Hepatocyte (in vitro differentiated cells): ENCODE data around the gene DSPP. TPM values are rescaled to one million over a fixed set of nuclear protein-coding genes. Genes with fewer than 3 reads are reported as not detected.

Source experiments
- DNase-seq: peaks from one replicate; pipeline ENCODE4 v3.0.0-alpha.2; 2016; ENCODE audit warnings: low spot score
- H2AFZ ChIP-seq: fragments of 200-600 bp; sonication (generic); 2 replicates; pipeline ENCODE4 v1.6.0; 2016; ENCODE audit warnings: antibody characterized with exemption, mild to moderate bottlenecking
- H3K27ac ChIP-seq: fragments of 200-600 bp; sonication (generic); 2 replicates; pipeline ENCODE4 v1.5.1; 2016; ENCODE audit warnings: mild to moderate bottlenecking
- H3K27me3 ChIP-seq: fragments of 200-600 bp; sonication (generic); 2 replicates; pipeline ENCODE4 v1.6.1; 2016
- H3K36me3 ChIP-seq: fragments of 200-600 bp; sonication (generic); replicated peaks from 2 replicates; pipeline ENCODE4 v1.5.1; 2016; ENCODE audit warnings: low read depth; ENCODE audit not compliant: insufficient read depth
- H3K4me1 ChIP-seq: fragments of 200-600 bp; sonication (generic); 2 replicates; pipeline ENCODE4 v1.5.1; 2016; ENCODE audit warnings: mild to moderate bottlenecking, moderate library complexity; ENCODE audit not compliant: insufficient read depth
- H3K4me2 ChIP-seq: fragments of 200-600 bp; sonication (generic); 2 replicates; pipeline ENCODE4 v1.6.0; 2016
- H3K4me3 ChIP-seq: fragments of 200-600 bp; sonication (generic); 2 replicates; pipeline ENCODE4 v1.5.1; 2016; ENCODE audit warnings: mild to moderate bottlenecking
- H3K79me2 ChIP-seq: fragments of 200-600 bp; sonication (generic); 2 replicates; pipeline ENCODE4 v1.6.0; 2017; ENCODE audit warnings: mild to moderate bottlenecking
- H3K9me2 ChIP-seq: fragments of 200-600 bp; sonication (generic); replicated peaks from 2 replicates; pipeline ENCODE4 v1.6.0; 2017; ENCODE audit warnings: mild to moderate bottlenecking; ENCODE audit not compliant: insufficient read depth
- H3K9me3 ChIP-seq: fragments of 200-600 bp; sonication (generic); 2 replicates; pipeline ENCODE4 v1.5.1; 2016; ENCODE audit warnings: low read depth, mild to moderate bottlenecking
- H4K20me1 ChIP-seq: fragments of 200-600 bp; sonication (generic); 2 replicates; pipeline ENCODE4 v1.6.0; 2016; ENCODE audit warnings: mild to moderate bottlenecking; ENCODE audit not compliant: insufficient read depth, poor library complexity, severe bottlenecking
- CTCF ChIP-seq: fragments of 200-600 bp; sonication (generic); IDR thresholded peaks from 2 replicates; pipeline ENCODE4 v1.5.1; 2016; ENCODE audit warnings: antibody characterized with exemption, mild to moderate bottlenecking; ENCODE audit not compliant: poor library complexity
- EZH2 ChIP-seq: fragments of 200-600 bp; sonication (generic); IDR thresholded peaks from 2 replicates; pipeline ENCODE4 v1.6.1; 2016; ENCODE audit warnings: antibody characterized with exemption, mild to moderate bottlenecking, borderline replicate concordance
- EZH2phosphoT487 ChIP-seq: fragments of 200-600 bp; sonication (generic); IDR thresholded peaks from one replicate; pipeline ENCODE4 v1.6.1; 2018; ENCODE audit warnings: antibody characterized with exemption, mild to moderate bottlenecking, low read depth, moderate library complexity; ENCODE audit not compliant: unreplicated experiment, severe bottlenecking
- WGBS: methylation state at CpG from one replicate; pipeline ENCODE4 v1.1.6; 2016; ENCODE audit warnings: low lambda C conversion rate; ENCODE audit errors: missing lambda C conversion rate; 5-methylcytosine and 5-hydroxymethylcytosine counted together
- polyA plus RNA-seq: library from polyadenylated mRNA; unstranded; fragments of >200 nt; fragmentation: Nextera tagmentation; extraction: Ambion mirVana; gene quantifications from 2 replicates; pipeline ENCODE4 v1.2.1, GENCODE V29; 2016
- total RNA-seq: library from RNA; depleted of rRNA; stranded (reverse); fragments of >200 nt; gene quantifications from 2 replicates; pipeline ENCODE4 v1.2.3, GENCODE V29; 2014

The DSPP gene
- total RNA-seq (not detected in 2 replicates), polyA plus RNA-seq (0.17 TPM in 1 of 2 replicates, not detected in the other)

DNA sequence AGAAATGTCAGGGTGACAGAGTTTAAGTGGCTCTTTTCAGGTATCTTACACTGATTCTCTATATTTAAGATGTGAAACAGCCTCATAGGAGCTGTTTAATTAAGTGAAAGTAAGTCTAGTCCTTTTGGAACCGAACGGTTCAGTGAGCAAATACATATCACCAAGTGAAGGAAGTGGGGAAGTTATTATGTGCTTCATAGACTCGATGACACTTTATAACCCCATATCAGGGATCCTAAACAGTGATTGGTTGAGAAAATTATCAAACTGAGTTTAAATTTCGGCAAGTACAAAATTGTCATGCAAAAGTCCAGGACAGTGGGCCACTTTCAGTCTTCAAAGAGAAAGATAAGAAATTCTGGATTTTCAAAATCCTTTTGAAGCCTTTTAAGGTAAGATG is at the start of gene DSPP:
DSPP (plus strand) TSS at position 301 of the 400 bp plus-strand sequence. CDS start 2,380 bp downstream, outside the sequence.
- no peak within 1 kb of the TSS for H2AFZ ChIP-seq
- no peak for TF ChIP-seq EZH2phosphoT487
- TF ChIP-seq CTCF = no peak
- TF ChIP-seq EZH2 = no peak
- H3K4me2 ChIP-seq = no peak within 1 kb of the TSS
- H3K27ac ChIP-seq = no peak within 1 kb of the TSS
- H3K79me2 ChIP-seq = no peaks in the 10 kb centered on the region
- H3K36me3 ChIP-seq = no peaks in the 10 kb centered on the region
- no peaks in the 10 kb centered on the region for H3K4me1 ChIP-seq
- 94% methylated on average over 4 of the region's 4 CpGs for WGBS
- H3K27me3 ChIP-seq = no peaks in the 10 kb centered on the region
- no peaks in the 10 kb centered on the region for H3K9me2 ChIP-seq
- H3K4me3 ChIP-seq = no peak within 1 kb of the TSS
- no peaks in the 10 kb centered on the region for H4K20me1 ChIP-seq
- no peaks in the 10 kb centered on the region for H3K9me3 ChIP-seq
- no peak for DNase-seq

- no peaks in the 10 kb centered on the region for H3K4me1 ChIP-seq
- no peaks in the 10 kb centered on the region for H3K9me2 ChIP-seq
- no peak overlapping the region for H3K4me2 ChIP-seq
- H3K27me3 ChIP-seq = no peaks in the 10 kb centered on the region
- H3K36me3 ChIP-seq = no peaks in the 10 kb centered on the region
- H4K20me1 ChIP-seq = no peaks in the 10 kb centered on the region
- no peaks in the 10 kb centered on the region for H3K79me2 ChIP-seq
- H2AFZ ChIP-seq = no peak overlapping the region
- no peaks in the 10 kb centered on the region for H3K9me3 ChIP-seq
- TF ChIP-seq EZH2 (no peak), EZH2phosphoT487 (no peak), CTCF (no peak)
- H3K4me3 ChIP-seq = no peak overlapping the region
- H3K27ac ChIP-seq = no peak overlapping the region
- 55% methylated on average over 8 of the region's 8 CpGs for WGBS
- no peak for DNase-seq
These were observed 49.1 kb upstream of the DSPP start for GRCh38 chr4:87559090-87559837.

GRCh38 chr4:87560802-87561201 is 47.5 kb upstream of the DSPP start:
- no peaks in the 10 kb centered on the region for H3K9me3 ChIP-seq
- no peaks in the 10 kb centered on the region for H3K27me3 ChIP-seq
- TF ChIP-seq EZH2 (no peak), EZH2phosphoT487 (no peak), CTCF (no peak)
- no peak for DNase-seq
- no peak overlapping the region for H3K4me3 ChIP-seq
- 95% methylated on average over 2 of the region's 2 CpGs for WGBS
- no peak overlapping the region for H3K4me2 ChIP-seq
- no peaks in the 10 kb centered on the region for H3K36me3 ChIP-seq
- H4K20me1 ChIP-seq = no peaks in the 10 kb centered on the region
- H2AFZ ChIP-seq = no peak overlapping the region
- no peaks in the 10 kb centered on the region for H3K9me2 ChIP-seq
- no peak overlapping the region for H3K27ac ChIP-seq
- no peaks in the 10 kb centered on the region for H3K79me2 ChIP-seq
- H3K4me1 ChIP-seq = no peaks in the 10 kb centered on the region
